K562 (cell line): ENCODE measurements around the gene ROPN1. TPM values are rescaled to one million over a fixed set of nuclear protein-coding genes. Genes with fewer than 3 reads are reported as not detected.

ENCODE experiments used
- CEBPZ ChIP-seq: fragments of 150-350 bp; IDR thresholded peaks from 2 replicates; pipeline ENCODE4 v1.6.1; 2014; ENCODE audit warnings: low read depth, mild to moderate bottlenecking, low read length, borderline replicate concordance
- FOXM1 ChIP-seq, 2 experiments: fragments of 450-650 bp in 1 of 2; sonication (generic) in 1 of 2; formaldehyde crosslinking in 1 of 2; IDR thresholded peaks; 2 replicates each; pipeline versions ENCODE4 v1.6.1 to v1.9.0; 2017 to 2022; ENCODE audit warnings: low read depth in 2 of 2, mild to moderate bottlenecking in 2 of 2, missing genetic modification reagents in 1 of 2, moderate library complexity in 1 of 2
- HNRNPH1 ChIP-seq: fragments of 200-400 bp; formaldehyde crosslinking; optimal IDR thresholded peaks from 2 replicates; pipeline ENCODE3; 2017; ENCODE audit warnings: low read depth, mild to moderate bottlenecking, low read length, moderate library complexity
- MITF ChIP-seq: IDR thresholded peaks from 2 replicates; pipeline ENCODE4 v1.6.1; 2014; ENCODE audit warnings: antibody characterized with exemption
- MLLT1 ChIP-seq, 2 experiments: fragments of 450-650 bp; IDR thresholded peaks; 2 replicates each; pipeline ENCODE4 v1.6.1; 2016
- NUFIP1 ChIP-seq: fragments of 450-650 bp; IDR thresholded peaks from 2 replicates; pipeline ENCODE4 v1.6.1; 2018; ENCODE audit not compliant: partially characterized antibody
- polyA plus RNA-seq, 8 experiments: library from polyadenylated mRNA; depleted of rRNA in 4 of 8; stranded (reverse) in 5 of 8; unstranded in 3 of 8; fragments of >200 nt; fragmentation: Nextera tagmentation in 2 of 8; fragmentation: Illumina TruSeq in 1 of 8; extraction: Ambion mirVana in 2 of 8; extraction: Trizol in 1 of 8; gene quantifications; 2 replicates each; pipeline versions ENCODE4 v1.2.1 to v1.2.3, GENCODE V29; 2011 to 2014; ENCODE audit warnings: inconsistent platforms in 1 of 8, missing spikeins in 1 of 8
- total RNA-seq, 7 experiments: library from RNA; depleted of rRNA in 6 of 7; stranded (reverse); fragments of >200 nt in 6 of 7; fragmentation: Illumina TruSeq in 2 of 7; extraction: Trizol in 2 of 7; gene quantifications; 2 replicates each; pipeline versions ENCODE4 v1.2.1 to v1.2.3, GENCODE V29; 2011 to 2021; ENCODE audit warnings: low replicate concordance in 1 of 7
- TF ChIP-seq, protein P1 (sequence below): fragments of 250-450 bp; sonication (Bioruptor Pico); IDR thresholded peaks from 2 replicates; pipeline ENCODE4 v1.9.0; 2021; ENCODE audit warnings: mild to moderate bottlenecking
- TF ChIP-seq, protein P2 (sequence below): fragments of 200-600 bp; sonication (generic); IDR thresholded peaks from one replicate; pipeline ENCODE4 v1.6.1; 2012; ENCODE audit warnings: mild to moderate bottlenecking, low read depth, low read length, inconsistent platforms

Gene ROPN1
- total and polyA plus RNA-seq, 9 of the 15 experiments (the other 6 are each of a cell fraction or from before 2014, with no cell fraction given): not detected

GRCh38 chr3:123939706-123940105, 52.2 kb downstream of the ROPN1 start (continued):
- TF ChIP-seq FOXM1 (IDR thresholded peaks at IDR 0.05; ENCODE audit: low read depth): no peak
- TF ChIP-seq FOXM1 (CRISPR knock-in tag; IDR thresholded peaks at IDR 0.05; ENCODE audit: low read depth): no peak
- no peak for TF ChIP-seq MLLT1 (IDR thresholded peaks at IDR 0.05)
- no peak for TF ChIP-seq MITF
- TF ChIP-seq HNRNPH1: no peak
- TF ChIP-seq NUFIP1: no peak
- TF ChIP-seq CEBPZ: no peak
- TF ChIP-seq, protein P1, sequence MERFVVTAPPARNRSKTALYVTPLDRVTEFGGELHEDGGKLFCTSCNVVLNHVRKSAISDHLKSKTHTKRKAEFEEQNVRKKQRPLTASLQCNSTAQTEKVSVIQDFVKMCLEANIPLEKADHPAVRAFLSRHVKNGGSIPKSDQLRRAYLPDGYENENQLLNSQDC: no peak
- TF ChIP-seq, protein P2, sequence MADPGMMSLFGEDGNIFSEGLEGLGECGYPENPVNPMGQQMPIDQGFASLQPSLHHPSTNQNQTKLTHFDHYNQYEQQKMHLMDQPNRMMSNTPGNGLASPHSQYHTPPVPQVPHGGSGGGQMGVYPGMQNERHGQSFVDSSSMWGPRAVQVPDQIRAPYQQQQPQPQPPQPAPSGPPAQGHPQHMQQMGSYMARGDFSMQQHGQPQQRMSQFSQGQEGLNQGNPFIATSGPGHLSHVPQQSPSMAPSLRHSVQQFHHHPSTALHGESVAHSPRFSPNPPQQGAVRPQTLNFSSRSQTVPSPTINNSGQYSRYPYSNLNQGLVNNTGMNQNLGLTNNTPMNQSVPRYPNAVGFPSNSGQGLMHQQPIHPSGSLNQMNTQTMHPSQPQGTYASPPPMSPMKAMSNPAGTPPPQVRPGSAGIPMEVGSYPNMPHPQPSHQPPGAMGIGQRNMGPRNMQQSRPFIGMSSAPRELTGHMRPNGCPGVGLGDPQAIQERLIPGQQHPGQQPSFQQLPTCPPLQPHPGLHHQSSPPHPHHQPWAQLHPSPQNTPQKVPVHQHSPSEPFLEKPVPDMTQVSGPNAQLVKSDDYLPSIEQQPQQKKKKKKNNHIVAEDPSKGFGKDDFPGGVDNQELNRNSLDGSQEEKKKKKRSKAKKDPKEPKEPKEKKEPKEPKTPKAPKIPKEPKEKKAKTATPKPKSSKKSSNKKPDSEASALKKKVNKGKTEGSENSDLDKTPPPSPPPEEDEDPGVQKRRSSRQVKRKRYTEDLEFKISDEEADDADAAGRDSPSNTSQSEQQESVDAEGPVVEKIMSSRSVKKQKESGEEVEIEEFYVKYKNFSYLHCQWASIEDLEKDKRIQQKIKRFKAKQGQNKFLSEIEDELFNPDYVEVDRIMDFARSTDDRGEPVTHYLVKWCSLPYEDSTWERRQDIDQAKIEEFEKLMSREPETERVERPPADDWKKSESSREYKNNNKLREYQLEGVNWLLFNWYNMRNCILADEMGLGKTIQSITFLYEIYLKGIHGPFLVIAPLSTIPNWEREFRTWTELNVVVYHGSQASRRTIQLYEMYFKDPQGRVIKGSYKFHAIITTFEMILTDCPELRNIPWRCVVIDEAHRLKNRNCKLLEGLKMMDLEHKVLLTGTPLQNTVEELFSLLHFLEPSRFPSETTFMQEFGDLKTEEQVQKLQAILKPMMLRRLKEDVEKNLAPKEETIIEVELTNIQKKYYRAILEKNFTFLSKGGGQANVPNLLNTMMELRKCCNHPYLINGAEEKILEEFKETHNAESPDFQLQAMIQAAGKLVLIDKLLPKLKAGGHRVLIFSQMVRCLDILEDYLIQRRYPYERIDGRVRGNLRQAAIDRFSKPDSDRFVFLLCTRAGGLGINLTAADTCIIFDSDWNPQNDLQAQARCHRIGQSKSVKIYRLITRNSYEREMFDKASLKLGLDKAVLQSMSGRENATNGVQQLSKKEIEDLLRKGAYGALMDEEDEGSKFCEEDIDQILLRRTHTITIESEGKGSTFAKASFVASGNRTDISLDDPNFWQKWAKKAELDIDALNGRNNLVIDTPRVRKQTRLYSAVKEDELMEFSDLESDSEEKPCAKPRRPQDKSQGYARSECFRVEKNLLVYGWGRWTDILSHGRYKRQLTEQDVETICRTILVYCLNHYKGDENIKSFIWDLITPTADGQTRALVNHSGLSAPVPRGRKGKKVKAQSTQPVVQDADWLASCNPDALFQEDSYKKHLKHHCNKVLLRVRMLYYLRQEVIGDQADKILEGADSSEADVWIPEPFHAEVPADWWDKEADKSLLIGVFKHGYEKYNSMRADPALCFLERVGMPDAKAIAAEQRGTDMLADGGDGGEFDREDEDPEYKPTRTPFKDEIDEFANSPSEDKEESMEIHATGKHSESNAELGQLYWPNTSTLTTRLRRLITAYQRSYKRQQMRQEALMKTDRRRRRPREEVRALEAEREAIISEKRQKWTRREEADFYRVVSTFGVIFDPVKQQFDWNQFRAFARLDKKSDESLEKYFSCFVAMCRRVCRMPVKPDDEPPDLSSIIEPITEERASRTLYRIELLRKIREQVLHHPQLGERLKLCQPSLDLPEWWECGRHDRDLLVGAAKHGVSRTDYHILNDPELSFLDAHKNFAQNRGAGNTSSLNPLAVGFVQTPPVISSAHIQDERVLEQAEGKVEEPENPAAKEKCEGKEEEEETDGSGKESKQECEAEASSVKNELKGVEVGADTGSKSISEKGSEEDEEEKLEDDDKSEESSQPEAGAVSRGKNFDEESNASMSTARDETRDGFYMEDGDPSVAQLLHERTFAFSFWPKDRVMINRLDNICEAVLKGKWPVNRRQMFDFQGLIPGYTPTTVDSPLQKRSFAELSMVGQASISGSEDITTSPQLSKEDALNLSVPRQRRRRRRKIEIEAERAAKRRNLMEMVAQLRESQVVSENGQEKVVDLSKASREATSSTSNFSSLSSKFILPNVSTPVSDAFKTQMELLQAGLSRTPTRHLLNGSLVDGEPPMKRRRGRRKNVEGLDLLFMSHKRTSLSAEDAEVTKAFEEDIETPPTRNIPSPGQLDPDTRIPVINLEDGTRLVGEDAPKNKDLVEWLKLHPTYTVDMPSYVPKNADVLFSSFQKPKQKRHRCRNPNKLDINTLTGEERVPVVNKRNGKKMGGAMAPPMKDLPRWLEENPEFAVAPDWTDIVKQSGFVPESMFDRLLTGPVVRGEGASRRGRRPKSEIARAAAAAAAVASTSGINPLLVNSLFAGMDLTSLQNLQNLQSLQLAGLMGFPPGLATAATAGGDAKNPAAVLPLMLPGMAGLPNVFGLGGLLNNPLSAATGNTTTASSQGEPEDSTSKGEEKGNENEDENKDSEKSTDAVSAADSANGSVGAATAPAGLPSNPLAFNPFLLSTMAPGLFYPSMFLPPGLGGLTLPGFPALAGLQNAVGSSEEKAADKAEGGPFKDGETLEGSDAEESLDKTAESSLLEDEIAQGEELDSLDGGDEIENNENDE: no peak
